OCI-M2 (cell line): ENCODE measurements around the gene MIPEP.

Source experiments
- DNase-seq: peaks from one replicate; lab custom pipeline; 2025; ENCODE audit not compliant: unreplicated experiment; lab: John Stamatoyannopoulos, UW

The MIPEP gene

GRCh38 chr13:23855360-23855759 lies 33.8 kb downstream of the MIPEP start:
- DNase-seq = no peak

- no peak for DNase-seq
Measured at GRCh38 chr13:23852351-23852750, 36.8 kb downstream of the MIPEP start.

DNA sequence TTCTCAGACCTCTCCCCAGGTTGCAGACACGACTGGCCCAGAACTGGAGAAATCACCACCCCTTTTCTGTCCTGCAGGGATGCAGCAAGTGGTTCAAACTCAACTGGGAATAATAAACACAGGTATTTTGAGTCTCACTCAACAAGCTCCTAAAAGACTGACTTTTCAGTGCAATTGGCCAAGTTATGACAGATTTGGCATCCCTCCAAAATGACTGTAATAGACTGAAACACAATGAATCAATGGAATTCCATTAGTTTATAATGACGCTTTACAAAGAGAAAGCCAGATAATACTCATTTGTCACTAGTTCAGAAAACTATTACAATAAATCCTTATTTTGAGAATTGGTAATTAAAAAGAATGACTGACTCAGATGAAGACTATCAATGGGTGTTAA lies 38.1 kb downstream of the MIPEP start:
- DNase-seq = no peak

DNA sequence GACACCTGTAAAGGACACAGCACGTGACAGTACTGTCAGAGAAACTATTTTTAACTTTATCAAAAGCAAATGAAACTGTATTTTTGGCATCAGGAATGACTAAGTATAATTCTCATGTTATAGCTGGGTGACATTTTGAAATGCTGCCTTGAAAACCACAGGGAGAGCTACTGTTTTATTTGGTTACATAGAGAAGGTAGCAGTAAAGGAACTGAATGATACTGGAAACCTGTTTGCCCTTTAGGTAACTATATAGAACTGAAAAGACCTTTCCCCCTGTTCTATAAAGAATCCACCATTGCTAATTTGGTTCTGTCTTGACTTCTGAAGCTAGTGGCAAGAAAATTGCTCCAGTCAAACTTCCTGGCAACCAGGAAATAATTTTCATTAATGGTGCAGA lies 39.1 kb downstream of the MIPEP start:
- no peak for DNase-seq

- DNase-seq = no peak
Measured at GRCh38 chr13:23849670-23850069, 39.5 kb downstream of the MIPEP start.

GRCh38 chr13:23848646-23849141 lies 40.5 kb downstream of the MIPEP start:
- no peak for DNase-seq

- DNase-seq = no peak
Measured at GRCh38 chr13:23848019-23848418, 41.2 kb downstream of the MIPEP start.

DNA sequence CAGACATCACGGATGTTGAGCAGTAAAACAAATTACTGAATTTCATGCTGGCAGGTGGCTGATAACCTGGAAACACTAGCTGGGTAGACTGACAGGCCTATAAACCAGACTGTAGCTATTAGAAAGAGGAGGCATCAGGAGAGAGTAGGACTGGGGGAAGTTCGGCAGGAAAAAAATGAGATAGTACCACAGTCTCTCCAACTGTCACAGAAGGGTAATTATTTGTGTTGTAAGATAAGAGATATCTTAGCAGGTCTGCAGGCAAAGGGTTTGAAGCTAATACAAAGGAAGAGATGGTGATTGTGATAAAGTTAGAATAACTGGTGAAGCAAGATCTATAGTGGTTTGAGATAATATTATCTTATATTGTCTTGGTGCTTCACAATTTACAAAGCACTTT lies 41.7 kb downstream of the MIPEP start:
- no peak for DNase-seq

- DNase-seq = no peak
Measured at GRCh38 chr13:23845105-23845725, 44.0 kb downstream of the MIPEP start.

GRCh38 chr13:23844132-23844531 lies 45.1 kb downstream of the MIPEP start:
- DNase-seq = no peak

- no peak for DNase-seq
Measured at GRCh38 chr13:23843436-23843835, 45.8 kb downstream of the MIPEP start.

DNA sequence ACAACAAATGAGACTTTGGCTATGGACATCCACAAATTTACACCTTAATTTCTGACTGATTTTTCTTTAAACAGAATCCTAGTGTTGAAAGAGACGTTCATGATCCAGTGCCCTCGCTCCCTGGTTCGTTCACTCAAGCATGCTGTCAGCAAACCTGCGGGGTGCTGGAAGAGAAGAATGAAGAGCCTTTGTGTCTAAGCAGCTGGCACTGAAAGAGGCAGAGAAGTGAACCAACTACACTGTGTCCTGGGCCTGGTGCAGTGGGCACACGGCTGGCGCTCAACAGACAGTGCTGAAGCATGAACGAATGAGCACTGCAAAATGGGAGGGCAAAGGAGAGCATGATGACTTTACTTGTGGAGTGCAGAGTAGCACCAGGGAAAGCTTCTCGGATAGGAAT lies 46.8 kb downstream of the MIPEP start:
- DNase-seq = no peak

DNA sequence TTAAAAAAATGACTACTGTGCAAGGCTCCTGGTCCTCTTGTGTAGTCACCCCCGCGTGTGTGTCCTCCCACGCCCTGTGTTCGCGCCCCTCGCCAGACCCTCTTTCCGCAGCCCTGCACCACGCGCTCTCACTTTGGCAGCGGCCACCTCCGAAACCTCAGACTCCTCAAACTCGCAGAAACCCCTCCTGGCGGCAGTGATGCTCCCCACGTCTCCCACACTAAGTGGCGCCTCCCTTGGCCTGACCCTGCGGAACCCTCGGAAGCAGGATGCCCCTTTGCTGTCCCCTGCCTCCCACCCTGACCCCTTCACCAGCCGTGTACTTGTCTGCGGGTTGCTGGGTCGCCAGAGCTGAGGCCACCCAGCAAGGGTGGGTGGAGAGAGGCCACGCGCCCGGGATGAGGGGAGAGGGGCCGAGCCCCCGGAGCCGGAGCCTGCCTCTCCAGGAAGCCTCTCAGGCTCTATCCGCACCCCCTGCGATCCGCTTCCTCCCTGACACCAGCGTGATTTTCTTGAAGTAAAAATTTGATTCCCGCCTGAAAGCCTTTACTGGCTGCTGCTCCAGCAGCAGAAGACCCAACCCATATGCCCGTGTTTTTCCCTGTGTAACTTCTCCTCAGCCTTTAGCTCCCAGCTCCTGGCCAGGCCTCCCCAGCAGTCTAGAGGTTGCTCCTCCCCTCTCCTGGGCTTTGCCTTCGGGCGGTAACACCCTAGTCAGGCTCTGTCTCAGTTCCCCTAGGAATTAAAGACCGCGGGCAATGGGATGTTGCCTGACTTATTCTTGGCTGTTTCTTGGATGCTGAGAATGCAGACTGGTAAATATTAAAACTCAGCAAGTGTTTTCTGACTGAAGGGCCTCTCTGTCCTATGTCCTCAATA lies 55.2 kb downstream of the MIPEP start:
- DNase-seq = no peak

GRCh38 chr13:23828866-23829265 lies 60.3 kb downstream of the MIPEP start:
- no peak for DNase-seq

- DNase-seq = no peak
Measured at GRCh38 chr13:23828086-23828485, 61.1 kb downstream of the MIPEP start.

DNA sequence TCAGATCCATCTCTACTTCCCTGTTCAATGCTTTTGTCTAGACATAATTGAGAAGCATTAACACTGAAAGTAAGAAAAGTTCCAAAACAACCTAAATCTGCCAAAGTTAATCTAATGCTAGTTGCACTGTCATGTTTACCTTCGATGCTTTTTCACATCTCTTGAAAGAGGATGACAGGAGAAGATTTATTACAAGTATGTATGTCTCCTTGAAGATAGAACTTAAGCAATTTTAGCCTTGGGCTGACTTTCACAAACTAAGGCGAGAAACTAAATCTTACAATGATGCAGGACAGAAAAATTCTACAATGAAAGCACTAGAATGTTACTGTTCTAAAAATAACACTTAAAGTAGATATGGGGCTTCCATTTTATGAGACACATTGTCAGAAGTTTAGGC lies 64.0 kb downstream of the MIPEP start:
- no peak for DNase-seq

DNA sequence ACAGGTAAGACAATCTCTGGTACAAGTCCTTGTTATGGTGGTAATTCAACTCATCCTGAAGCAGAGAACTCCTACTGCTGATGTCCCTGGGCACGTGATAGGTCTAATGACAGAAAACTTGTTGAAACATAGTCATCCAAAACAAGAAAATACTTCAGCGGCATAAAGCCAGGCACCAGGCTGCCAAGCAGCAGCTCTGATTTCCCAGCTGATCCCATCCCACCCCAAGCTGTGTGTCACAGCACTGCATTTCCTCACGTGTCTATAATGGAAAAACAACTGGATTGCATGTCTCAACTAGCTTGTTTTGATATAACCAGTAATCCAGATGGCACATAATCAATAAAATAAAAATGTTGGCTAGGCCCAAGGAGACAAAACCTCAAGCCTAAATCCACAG lies 64.8 kb downstream of the MIPEP start:
- no peak for DNase-seq

- DNase-seq = no peak
Measured at GRCh38 chr13:23822252-23822824, 66.9 kb downstream of the MIPEP start.

- DNase-seq = no peak
Measured at GRCh38 chr13:23820530-23820929, 68.7 kb downstream of the MIPEP start.

DNA sequence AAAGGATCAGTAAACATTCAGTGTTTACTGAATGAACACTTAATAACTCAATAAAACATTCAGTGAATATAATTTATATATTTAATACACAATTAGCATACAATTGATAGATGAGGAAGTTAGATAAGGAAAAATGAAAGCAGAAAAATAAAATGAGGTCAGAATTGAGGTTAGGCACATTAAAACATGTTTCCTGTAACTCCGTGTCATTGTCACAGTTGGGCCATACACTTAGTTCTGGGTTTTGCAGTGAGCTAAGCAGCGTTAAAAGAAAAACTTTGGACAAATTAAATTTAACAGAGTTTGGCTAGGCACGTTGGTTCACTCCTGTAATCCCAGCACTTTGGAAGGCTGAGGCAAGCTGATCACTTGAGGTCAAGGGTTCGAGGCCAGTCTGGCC lies 71.4 kb downstream of the MIPEP start:
- DNase-seq = no peak

GRCh38 chr13:23817136-23817535 lies 72.1 kb downstream of the MIPEP start:
- DNase-seq = no peak

GRCh38 chr13:23813635-23814034 lies 75.6 kb downstream of the MIPEP start:
- no peak for DNase-seq
